Mammary epithelial cell (primary cell): Measurements from ENCODE around the gene PPP4R3C.

ENCODE experiments used
- CTCF ChIP-seq, 2 donors: IDR thresholded peaks in 1 of 2; conservative IDR thresholded peaks in 1 of 2; 2 replicates each; pipeline ENCODE4 v1.5.1; 2011 to 2012; ENCODE audit warnings: inconsistent platforms in 2 of 2, low read length in 2 of 2, mild to moderate bottlenecking in 2 of 2, control low read depth in 1 of 2, low read depth in 1 of 2; ENCODE audit not compliant: insufficient read depth in 1 of 2; ENCODE audit errors: extremely low read depth in 1 of 2
- EZH2 ChIP-seq: IDR thresholded peaks from 2 replicates; pipeline ENCODE4 v1.6.1; 2012; ENCODE audit warnings: low read length, inconsistent platforms, borderline replicate concordance

GRCh38 chrX:27445438-27445837 lies 17.7 kb downstream of the PPP4R3C start:
- TF ChIP-seq CTCF (conservative IDR thresholded peaks at IDR 0.05 in 1 of 2, IDR thresholded peaks at IDR 0.05 in 1 of 2; ENCODE audit: extremely low read depth in 1 of 2, insufficient read depth in 1 of 2, low read depth in 1 of 2, low read length in 2 of 2) (no peak), EZH2 (no peak)
